NCI-H128 (cell line): ENCODE measurements around the gene PERM1.
"Not testable (repeated sequence)": the region's sequence is repeated elsewhere in the genome, so short reads cannot be mapped to it uniquely, and the experiment has no call there.

Experiments
- DNase-seq: peaks from one replicate; lab custom pipeline; 2025; ENCODE audit not compliant: unreplicated experiment; lab: John Stamatoyannopoulos, UW

Gene PERM1

DNA sequence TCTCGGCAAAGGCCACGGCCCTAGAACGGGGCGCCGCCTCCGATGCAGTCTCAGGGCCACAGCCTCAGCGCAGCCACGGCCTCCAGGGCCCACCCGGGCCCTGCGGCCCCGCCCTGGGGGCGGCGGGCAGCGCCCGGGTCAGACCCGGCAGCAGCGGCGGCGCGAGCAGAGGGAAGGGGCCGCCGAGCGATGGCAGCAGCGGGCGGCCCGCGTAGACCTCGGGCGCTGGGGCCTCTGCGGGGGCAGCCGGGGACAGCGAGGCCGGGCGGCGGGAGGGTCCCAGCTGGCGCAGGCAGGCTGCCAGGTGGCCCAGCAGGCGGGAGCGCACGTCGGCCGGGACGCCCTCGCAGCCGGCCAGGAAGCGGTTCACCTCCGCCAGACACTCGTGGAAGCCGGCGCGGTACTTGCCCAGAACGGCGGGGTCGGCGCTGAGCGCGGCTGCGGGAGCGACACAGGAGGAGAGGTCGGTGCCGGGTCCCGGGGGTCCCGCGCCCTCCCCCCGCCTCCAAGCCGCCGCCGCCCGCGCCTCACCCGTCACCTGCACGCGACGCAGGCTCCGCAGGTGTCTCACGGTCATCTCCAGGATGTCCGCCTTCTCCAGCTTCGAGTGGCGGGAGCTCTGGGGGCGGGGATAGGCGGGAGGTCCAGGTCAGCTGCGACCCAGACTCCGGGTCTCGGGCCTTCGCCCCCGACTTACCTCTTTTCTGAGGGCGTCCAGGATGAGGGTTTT lies 17.3 kb upstream of the PERM1 start:
- no peak for DNase-seq

DNA sequence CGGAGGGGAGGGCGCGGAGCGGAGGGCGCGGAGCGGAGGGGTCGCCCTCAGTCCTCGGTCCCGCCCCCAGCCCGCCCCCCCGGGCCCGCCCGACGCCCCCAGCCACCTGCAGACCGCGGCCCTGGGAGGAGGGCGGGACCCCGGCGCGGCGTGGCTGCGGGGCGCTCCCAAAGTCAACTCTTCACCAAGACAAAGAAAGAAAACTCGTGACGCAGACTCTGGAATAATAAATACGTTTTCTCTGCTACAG lies 16.8 kb upstream of the PERM1 start:
- DNase-seq: no peak

- no peak for DNase-seq
Measured at GRCh38 chr1:997993-998744, 16.3 kb upstream of the PERM1 start.

DNA sequence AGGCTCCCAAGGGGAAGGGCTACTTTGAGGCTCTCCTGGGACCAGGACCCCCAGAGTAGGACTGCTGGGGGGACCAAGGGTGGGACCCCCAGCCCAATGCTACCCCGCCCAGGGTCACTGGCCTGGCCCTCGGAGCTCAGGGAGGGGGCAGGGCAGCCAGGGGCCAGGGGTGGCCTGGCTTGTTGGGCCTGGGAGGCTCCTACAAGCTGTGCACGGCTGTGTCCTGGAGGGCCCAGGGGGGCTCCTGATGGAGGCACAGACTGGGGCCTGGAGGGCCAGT lies 15.8 kb upstream of the PERM1 start:
- no peak for DNase-seq

DNA sequence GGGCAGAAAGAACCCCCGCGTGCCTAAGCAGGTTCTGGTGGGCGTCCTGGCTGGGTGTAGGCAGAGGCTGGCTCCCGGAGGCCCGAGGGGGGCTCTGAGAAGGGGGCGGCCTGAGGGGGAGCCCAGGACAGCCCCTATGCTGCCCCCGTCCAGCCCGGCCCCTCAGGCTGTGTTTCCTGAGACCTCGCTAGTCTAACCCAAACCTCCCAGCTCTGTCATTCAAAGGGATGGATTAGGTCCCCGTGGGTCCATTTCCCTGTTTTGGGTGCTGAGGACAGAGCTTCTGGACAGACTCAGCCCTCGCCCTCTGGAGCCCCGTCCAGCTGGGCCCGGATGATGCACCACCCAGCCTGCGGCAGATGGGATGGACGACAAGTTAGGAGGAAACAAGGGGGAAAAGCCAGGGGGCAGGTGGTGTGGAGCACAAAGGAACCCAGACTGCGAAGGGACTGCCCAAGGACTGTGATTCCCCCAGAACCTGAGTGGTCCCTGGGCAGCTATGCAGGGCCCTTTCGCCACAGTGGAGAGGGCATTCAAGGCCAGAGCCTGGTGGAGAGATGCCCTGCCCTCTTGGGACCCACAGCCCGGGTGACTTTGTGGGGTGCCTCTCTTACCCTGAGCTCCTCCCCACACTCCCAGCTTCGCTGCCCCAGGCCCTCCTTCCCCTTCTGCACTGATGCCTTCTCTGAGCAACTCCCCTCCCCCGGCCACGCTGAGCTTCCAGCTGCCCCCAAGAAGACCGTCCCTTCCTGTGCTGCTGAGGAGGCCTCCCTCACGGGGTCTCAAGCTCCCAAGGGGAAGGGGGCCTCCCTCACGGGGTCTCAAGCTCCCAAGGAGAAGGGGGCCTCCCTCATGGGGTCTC lies 15.2 kb upstream of the PERM1 start:
- DNase-seq: no peak

DNA sequence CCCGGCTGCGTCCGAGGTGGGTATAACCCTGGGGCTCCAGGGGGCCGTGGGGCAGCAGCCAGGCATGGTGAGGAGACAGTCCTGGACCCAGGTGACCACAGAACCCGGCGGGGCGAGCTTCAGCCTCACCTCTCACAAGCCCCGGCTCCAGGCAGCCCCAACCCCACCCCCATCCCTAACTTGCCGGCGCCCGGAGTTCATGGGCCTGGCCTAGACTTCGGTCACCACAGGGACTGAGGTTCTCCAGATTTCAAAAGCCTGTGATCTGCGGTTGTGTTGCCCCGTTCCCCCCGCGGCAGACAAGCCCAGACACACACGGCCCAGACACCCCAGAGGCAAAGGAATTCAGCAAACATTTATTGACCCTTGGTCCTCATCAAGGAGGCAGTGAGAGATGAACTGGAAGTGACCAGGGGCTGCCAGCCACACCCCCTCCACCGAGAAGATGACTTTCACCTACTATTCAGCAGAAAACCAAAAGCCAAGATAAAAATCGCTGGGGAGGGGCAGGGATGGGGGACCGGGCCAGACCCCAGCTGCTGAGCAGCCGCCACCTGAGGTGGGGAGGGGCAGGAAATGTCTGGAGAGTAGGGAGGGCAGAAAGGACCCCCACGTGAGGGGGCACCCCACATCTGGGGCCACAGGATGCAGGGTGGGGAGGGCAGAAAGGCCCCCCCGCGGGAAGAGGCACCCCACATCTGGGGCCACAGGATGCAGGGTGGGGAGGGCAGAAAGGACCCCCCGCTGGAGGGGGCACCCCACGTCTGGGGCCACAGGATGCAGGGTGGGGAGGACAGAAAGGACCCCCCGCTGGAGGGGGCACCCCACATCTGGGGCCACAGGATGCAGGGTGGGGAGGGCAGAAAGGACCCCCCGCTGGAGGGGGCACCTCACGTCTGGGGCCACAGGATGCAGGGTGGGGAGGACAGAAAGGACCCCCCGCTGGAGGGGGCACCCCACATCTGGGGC lies 14.1 kb upstream of the PERM1 start:
- DNase-seq: no peak

DNA sequence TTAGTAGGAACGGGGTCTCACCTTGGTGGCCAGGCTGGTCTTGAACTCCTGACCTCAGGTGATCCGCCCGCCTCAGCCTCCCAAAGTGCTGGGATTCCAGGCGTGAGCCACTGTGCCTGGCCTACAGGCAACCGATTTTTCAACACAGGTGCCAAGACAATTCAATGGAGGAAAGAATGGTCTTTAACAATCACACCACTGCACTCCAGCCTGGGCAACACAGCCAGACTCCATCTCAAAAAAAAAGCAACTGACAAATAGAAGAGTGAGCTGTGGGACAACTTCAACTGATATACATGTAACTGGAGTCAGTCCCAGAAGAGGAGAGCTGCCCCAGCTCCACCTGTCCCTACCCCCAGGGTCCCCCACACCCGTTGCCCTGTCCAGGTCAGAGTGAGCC lies 12.7 kb upstream of the PERM1 start:
- not testable (repeated sequence) for DNase-seq

- no peak for DNase-seq
Measured at GRCh38 chr1:993379-993995, 11.6 kb upstream of the PERM1 start.

DNA sequence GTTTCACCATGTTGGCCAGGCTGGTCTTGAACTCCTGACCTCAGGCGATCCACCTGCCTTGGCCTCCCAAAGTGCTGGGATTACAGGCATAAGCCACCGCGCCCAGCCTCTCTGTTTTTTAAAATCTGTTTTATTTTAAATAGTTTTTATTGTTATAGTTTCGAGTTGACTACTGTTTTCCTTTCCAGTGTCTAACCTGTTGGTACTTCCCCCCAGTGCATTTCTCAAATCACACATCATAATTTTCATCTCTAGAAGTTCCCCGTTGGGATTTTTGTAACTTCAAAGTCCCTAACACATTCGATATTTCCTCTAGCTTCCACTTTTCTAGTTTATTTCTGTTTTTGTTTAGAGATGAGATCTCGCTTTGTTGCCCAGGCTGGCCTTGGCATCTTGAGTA lies 10.5 kb upstream of the PERM1 start:
- DNase-seq: no peak

GRCh38 chr1:991895-992294 lies 10.0 kb upstream of the PERM1 start:
- no peak for DNase-seq

GRCh38 chr1:991275-991674 lies 9.4 kb upstream of the PERM1 start:
- DNase-seq: not testable (repeated sequence)

- DNase-seq: not testable (repeated sequence)
Measured at GRCh38 chr1:988061-988460, 6.2 kb upstream of the PERM1 start.

DNA sequence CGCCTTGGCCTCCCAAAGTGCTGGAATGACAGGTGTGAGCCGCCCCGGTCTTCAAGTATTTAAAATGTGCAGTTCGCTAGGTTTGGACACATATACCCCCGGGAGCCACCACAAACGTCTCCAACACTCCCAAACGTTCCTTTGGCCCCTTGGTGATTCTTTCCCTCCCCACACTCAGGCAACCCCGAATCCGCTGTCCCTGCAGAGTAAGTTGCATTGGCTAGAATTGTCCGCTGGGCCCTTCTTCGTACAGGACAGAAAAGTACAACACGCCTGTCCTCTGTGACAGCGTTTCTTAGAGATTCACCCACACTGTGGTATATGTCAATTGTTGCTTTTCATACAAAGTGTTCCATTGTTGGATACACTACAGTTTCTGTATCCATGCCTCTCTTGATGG lies 3.2 kb upstream of the PERM1 start:
- no peak for DNase-seq

GRCh38 chr1:984476-984814 lies 2.6 kb upstream of the PERM1 start:
- no peak for DNase-seq

GRCh38 chr1:983798-984475 lies 2.0 kb upstream of the PERM1 start:
- no peak for DNase-seq

- DNase-seq: no peak
Measured at GRCh38 chr1:982765-983436, 1.0 kb upstream of the PERM1 start.

DNA sequence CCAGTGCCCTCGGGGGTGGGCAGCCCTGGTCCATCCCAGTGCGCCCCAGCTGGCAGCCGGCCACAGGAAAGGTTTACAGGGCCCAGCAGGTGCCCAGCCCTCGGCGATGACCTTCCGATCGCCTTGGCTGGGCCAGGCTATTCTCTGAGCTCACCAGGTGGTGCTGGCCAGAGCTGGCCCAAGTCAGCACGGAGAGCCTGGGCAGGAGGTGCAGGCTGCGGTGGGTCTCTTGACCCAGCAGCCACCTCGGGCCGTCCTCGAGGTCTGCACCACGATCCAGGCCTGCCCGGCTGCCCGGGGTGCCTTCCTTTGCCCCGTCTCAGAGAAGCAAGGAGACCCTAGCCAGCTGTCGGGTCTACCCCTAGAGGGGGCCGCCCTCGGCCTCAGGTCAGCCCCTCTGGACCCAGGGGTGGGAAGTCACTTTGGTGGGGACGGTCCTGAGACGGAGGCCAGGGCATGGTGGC lies 370 bp downstream of the PERM1 start:
- DNase-seq: no peak

GRCh38 chr1:980602-981395 lies 1.1 kb downstream of the PERM1 start:
- DNase-seq: no peak

GRCh38 chr1:980137-980571 lies 1.7 kb downstream of the PERM1 start:
- DNase-seq: no peak
